Prostate gland (tissue), 2 donors: ENCODE results near the gene CFAP53.

Experiments used
- CTCF ChIP-seq, 4 experiments: fragments of 200-600 bp in 2 of 4; fragments of 450-650 bp in 2 of 4; sonication (generic) in 2 of 4; IDR thresholded peaks; 1 replicate in 3 of 4; 2 replicates in 1 of 4; pipeline ENCODE4 v1.5.1; 2016 to 2019; ENCODE audit warnings: antibody characterized with exemption in 4 of 4, mild to moderate bottlenecking in 2 of 4, moderate library complexity in 2 of 4
- POLR2A ChIP-seq: fragments of 450-650 bp; IDR thresholded peaks from one replicate; pipeline ENCODE4 v1.6.1; 2016; ENCODE audit warnings: antibody characterized with exemption, mild to moderate bottlenecking
- POLR2AphosphoS5 ChIP-seq: sonication (generic); formaldehyde crosslinking; IDR thresholded peaks from one replicate; pipeline ENCODE4 v1.6.1; 2017; ENCODE audit warnings: antibody characterized with exemption

GRCh38 chr18:50282521-50283335, 16.4 kb upstream of the CFAP53 start:
- TF ChIP-seq POLR2A (no peak), CTCF (IDR thresholded peaks at IDR 0.05) (no peak), POLR2AphosphoS5 (no peak)
